B cell (primary cell): ENCODE measurements around the gene AGBL4. TPM values are rescaled to one million over a fixed set of nuclear protein-coding genes. Genes with fewer than 3 reads are reported as not detected.

ENCODE experiments used
- ATAC-seq: fragments of 200-7000 bp; cut with Tn5 transposase; one replicate; pipeline ENCODE4 v1.10.0; 2021; ENCODE audit warnings: low read depth, mild to moderate bottlenecking, moderate number of reproducible peaks, moderate library complexity
- CTCF ChIA-PET: fragments of 350-600 bp; sonication (Branson Sonifier 250); formaldehyde crosslinking; loops from one replicate; lab custom pipeline; 2021; ENCODE audit warnings: antibody characterized with exemption, inconsistent platforms; lab: Charles Lee
- POLR2A ChIA-PET: fragments of 350-600 bp; sonication (Branson Sonifier 250); formaldehyde crosslinking; loops from one replicate; lab custom pipeline; 2021; ENCODE audit warnings: antibody characterized with exemption; lab: Charles Lee
- DNase-seq: peaks from one replicate; pipeline ENCODE4 v3.0.0; 2013
- H2AFZ ChIP-seq: 2 replicates; pipeline ENCODE4 v1.6.1; 2012; ENCODE audit warnings: mild to moderate bottlenecking, low read depth, low read length; ENCODE audit not compliant: insufficient read depth, poor library complexity, severe bottlenecking
- H3K27ac ChIP-seq, 2 donors: 1 replicate in 1 of 2; 2 replicates in 1 of 2; pipeline ENCODE4 v1.5.1; 2012 to 2013; ENCODE audit warnings: low read length in 2 of 2, mild to moderate bottlenecking in 2 of 2, moderate library complexity in 1 of 2
- H3K27me3 ChIP-seq, 4 experiments: fragments of 200-600 bp in 1 of 4; sonication (generic) in 1 of 4; replicated peaks in 1 of 4; 1 replicate in 2 of 4; 2 replicates in 2 of 4; pipeline versions ENCODE4 v1.6.1 to v1.7.0; 2013 to 2016; ENCODE audit warnings: low read length in 3 of 4, mild to moderate bottlenecking in 2 of 4, mixed read lengths in 1 of 4, moderate library complexity in 1 of 4; ENCODE audit not compliant: insufficient read depth in 4 of 4, control insufficient read depth in 3 of 4; ENCODE audit errors: control extremely low read depth in 1 of 4
- H3K36me3 ChIP-seq, 2 experiments: replicated peaks in 1 of 2; 1 replicate in 1 of 2; 2 replicates in 1 of 2; pipeline versions ENCODE4 v1.6.1 to v1.7.1; 2013; ENCODE audit warnings: low read length in 1 of 2; ENCODE audit not compliant: insufficient read depth in 2 of 2, control insufficient read depth in 1 of 2; ENCODE audit errors: control extremely low read depth in 1 of 2, extremely low read depth in 1 of 2
- H3K4me1 ChIP-seq, 2 donors: fragments of 200-600 bp in 1 of 2; sonication (generic) in 1 of 2; 1 replicate in 1 of 2; 2 replicates in 1 of 2; pipeline versions ENCODE4 v1.5.1 to v1.6.1; 2013 to 2017; ENCODE audit warnings: low read length in 2 of 2; ENCODE audit not compliant: control insufficient read depth in 2 of 2, insufficient read depth in 2 of 2
- H3K4me2 ChIP-seq: replicated peaks from 2 replicates; pipeline ENCODE3; 2012; ENCODE audit warnings: mild to moderate bottlenecking, low read depth, low read length; ENCODE audit not compliant: poor library complexity, severe bottlenecking
- H3K4me3 ChIP-seq, 5 experiments: fragments of 200-600 bp in 1 of 5; sonication (generic) in 1 of 5; 1 replicate in 3 of 5; 2 replicates in 2 of 5; pipeline versions ENCODE4 v1.5.1 to v1.7.0; 2011 to 2016; ENCODE audit warnings: low read length in 4 of 5, mild to moderate bottlenecking in 4 of 5, low read depth in 2 of 5, control low read depth in 1 of 5, moderate library complexity in 1 of 5; ENCODE audit not compliant: insufficient read depth in 1 of 5; ENCODE audit errors: control extremely low read depth in 1 of 5, extremely low read depth in 1 of 5
- H3K79me2 ChIP-seq: fragments of 200-600 bp; sonication (generic); one replicate; pipeline ENCODE4 v1.6.0; 2016; ENCODE audit warnings: low read length; ENCODE audit not compliant: control insufficient read depth, insufficient read depth
- H3K9ac ChIP-seq: fragments of 200-600 bp; sonication (generic); 2 replicates; pipeline ENCODE4 v1.6.1; 2017; ENCODE audit warnings: mild to moderate bottlenecking, low read length, moderate library complexity
- H3K9me3 ChIP-seq, 3 donors: one replicate each; pipeline versions ENCODE4 v1.6.1 to v1.7.1; 2013; ENCODE audit warnings: low read length in 2 of 3; ENCODE audit not compliant: control insufficient read depth in 2 of 3, insufficient read depth in 1 of 3; ENCODE audit errors: control extremely low read depth in 1 of 3
- H4K20me1 ChIP-seq: 2 replicates; pipeline ENCODE4 v1.6.0; 2012; ENCODE audit warnings: mild to moderate bottlenecking, low read length; ENCODE audit not compliant: insufficient read depth, control insufficient read depth, poor library complexity, severe bottlenecking
- H3K27ac Mint-ChIP-seq: one replicate; pipeline ENCODE4 v1.8.0; 2021; ENCODE audit warnings: mixed read lengths
- H3K27me3 Mint-ChIP-seq: one replicate; pipeline ENCODE4 v1.8.0; 2021; ENCODE audit warnings: mixed read lengths
- H3K4me1 Mint-ChIP-seq: one replicate; pipeline ENCODE4 v1.8.0; 2021; ENCODE audit warnings: mixed read lengths
- H3K4me3 Mint-ChIP-seq: one replicate; pipeline ENCODE4 v1.8.0; 2021; ENCODE audit warnings: mixed read lengths
- H3K9me3 Mint-ChIP-seq: one replicate; pipeline ENCODE4 v1.8.0; 2022; ENCODE audit warnings: mixed read lengths; ENCODE audit not compliant: insufficient read depth
- EZH2 ChIP-seq: IDR thresholded peaks from 2 replicates; pipeline ENCODE4 v1.6.1; 2012; ENCODE audit warnings: borderline replicate concordance, low read depth, mild to moderate bottlenecking, moderate library complexity, low read length; ENCODE audit not compliant: insufficient read depth, poor library complexity, severe bottlenecking
- WGBS: methylation state at CpG from one replicate; pipeline ENCODE4 v1.1.5; 2013; ENCODE audit warnings: missing lambda C conversion rate; ENCODE audit not compliant: insufficient coverage; 5-methylcytosine and 5-hydroxymethylcytosine counted together
- intact Hi-C: fragments of 100-400 bp; cut with micrococcal nuclease; formaldehyde crosslinking; loops from one replicate; pipeline ENCODE4 v1.10.0; 2022
- polyA plus RNA-seq: library from polyadenylated mRNA; depleted of rRNA; stranded (reverse); fragments of >200 nt; gene quantifications from 2 replicates; pipeline ENCODE4 v1.2.3, GENCODE V29; 2012
- total RNA-seq, 2 donors: library from RNA; stranded (reverse); fragments of 120-200 nt in 1 of 2; gene quantifications; 1 replicate in 1 of 2; 2 replicates in 1 of 2; pipeline versions ENCODE4 v1.2.3 to v1.2.4, GENCODE V29; 2013 to 2022
- TF ChIP-seq, protein P1 (sequence below): fragments of 200-600 bp; IDR thresholded peaks from one replicate; pipeline ENCODE4 v1.8.0; 2022; ENCODE audit warnings: antibody characterized with exemption, mild to moderate bottlenecking

The AGBL4 gene
- total and polyA plus RNA-seq, 2 donors (not counting 1 experiment from before 2014, with no cell fraction given) = 0.07 to 0.12 TPM

DNA sequence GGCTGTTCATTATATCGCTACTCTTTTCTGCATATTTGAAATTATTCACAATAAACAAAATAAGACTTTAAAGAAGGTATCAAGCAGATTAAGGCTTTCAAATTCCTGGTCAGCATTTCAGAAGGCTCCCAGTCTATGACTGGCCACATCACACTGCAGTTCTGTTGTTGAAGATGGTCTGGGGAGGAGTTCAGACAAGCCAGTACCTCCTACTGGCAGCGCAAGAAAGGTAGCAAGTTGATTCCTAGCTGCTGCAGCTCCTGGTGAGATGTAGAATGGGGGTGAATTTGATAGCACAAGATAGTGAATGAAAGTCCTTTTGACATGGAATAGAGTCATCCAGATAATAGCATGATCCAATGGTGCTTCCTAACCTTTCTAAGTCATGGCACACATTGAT lies 1158.8 kb downstream of the AGBL4 start:
- Histone ChIP-seq H3K4me2 (no peak overlapping the region), H3K9me3 (peaks cover 0 to 7% (median 2%) of the 10 kb centered on the region in 3 donors), H4K20me1 (no peaks in the 10 kb centered on the region), H3K9ac (no peak overlapping the region), H3K4me1 (no peaks in the 10 kb centered on the region), H3K27me3 (no peaks in the 10 kb centered on the region), H3K36me3 (no peaks in the 10 kb centered on the region), H3K27ac (no peak overlapping the region), H3K79me2 (no peaks in the 10 kb centered on the region), H3K4me3 (no peak overlapping the region), H2AFZ (no peak overlapping the region)
- intact Hi-C loops = no loop called here
- POLR2A ChIA-PET = no interaction called here
- CTCF ChIA-PET = interaction anchor here (1.5 kb wide), 1 partner anchor 47 kb away, joined by 4 read pairs; no protein-coding TSS in a partner anchor
- Mint-ChIP-seq H3K4me1 (peaks cover 3% of the 10 kb centered on the region), H3K9me3 (peaks cover 7% of the 10 kb centered on the region), H3K4me3 (no peak overlapping the region), H3K27me3 (peaks cover 15% of the 10 kb centered on the region), H3K27ac (no peak overlapping the region)
- no CpG with 5 or more reads among the region's 2 CpGs for WGBS
- TF ChIP-seq EZH2 = no peak
- TF ChIP-seq, protein P1, sequence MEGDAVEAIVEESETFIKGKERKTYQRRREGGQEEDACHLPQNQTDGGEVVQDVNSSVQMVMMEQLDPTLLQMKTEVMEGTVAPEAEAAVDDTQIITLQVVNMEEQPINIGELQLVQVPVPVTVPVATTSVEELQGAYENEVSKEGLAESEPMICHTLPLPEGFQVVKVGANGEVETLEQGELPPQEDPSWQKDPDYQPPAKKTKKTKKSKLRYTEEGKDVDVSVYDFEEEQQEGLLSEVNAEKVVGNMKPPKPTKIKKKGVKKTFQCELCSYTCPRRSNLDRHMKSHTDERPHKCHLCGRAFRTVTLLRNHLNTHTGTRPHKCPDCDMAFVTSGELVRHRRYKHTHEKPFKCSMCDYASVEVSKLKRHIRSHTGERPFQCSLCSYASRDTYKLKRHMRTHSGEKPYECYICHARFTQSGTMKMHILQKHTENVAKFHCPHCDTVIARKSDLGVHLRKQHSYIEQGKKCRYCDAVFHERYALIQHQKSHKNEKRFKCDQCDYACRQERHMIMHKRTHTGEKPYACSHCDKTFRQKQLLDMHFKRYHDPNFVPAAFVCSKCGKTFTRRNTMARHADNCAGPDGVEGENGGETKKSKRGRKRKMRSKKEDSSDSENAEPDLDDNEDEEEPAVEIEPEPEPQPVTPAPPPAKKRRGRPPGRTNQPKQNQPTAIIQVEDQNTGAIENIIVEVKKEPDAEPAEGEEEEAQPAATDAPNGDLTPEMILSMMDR = no peak
- DNase-seq (no peak), ATAC-seq (no peak)

DNA sequence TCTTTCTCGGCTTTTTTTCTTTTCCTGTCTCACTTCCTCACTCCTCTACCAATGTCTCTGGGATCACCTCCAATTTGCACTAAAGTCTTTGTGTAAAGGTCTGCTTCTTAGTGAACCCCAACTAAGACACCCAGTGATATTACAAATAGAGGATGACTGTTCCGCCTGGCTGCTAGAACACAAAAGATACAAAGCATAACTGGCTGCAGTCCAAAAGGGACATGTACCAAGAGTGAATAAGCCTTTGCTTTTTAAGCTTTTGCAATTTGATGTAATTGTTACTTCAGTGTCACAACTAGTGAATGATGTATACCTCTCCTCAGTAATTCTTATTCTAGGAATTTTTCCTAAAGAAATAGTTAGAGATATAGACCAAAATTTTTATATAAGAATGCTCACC lies 1164.3 kb downstream of the AGBL4 start:
- Mint-ChIP-seq H3K27ac (no peak overlapping the region), H3K4me3 (no peak overlapping the region), H3K4me1 (no peaks in the 10 kb centered on the region), H3K27me3 (peaks cover 24% of the 10 kb centered on the region), H3K9me3 (peaks cover 7% of the 10 kb centered on the region)
- Histone ChIP-seq H3K9ac (no peak overlapping the region), H3K9me3 (peaks cover 0 to 7% (median 2%) of the 10 kb centered on the region in 3 donors), H3K27me3 (no peaks in the 10 kb centered on the region), H4K20me1 (no peaks in the 10 kb centered on the region), H2AFZ (no peak overlapping the region), H3K36me3 (no peaks in the 10 kb centered on the region), H3K4me3 (no peak overlapping the region), H3K4me1 (no peaks in the 10 kb centered on the region), H3K27ac (no peak overlapping the region), H3K79me2 (no peaks in the 10 kb centered on the region), H3K4me2 (no peak overlapping the region)
- WGBS = no CpG with 5 or more reads among the region's 2 CpGs
- ATAC-seq (no peak), DNase-seq (no peak)
- CTCF ChIA-PET = no interaction called here
- intact Hi-C loops = no loop called here
- POLR2A ChIA-PET = no interaction called here
- TF ChIP-seq EZH2 = no peak
- TF ChIP-seq, protein P1 = no peak
